SK-N-SH treated with all-trans-retinoic acid at 6 μM for 48 hours (cell line): ENCODE data around the gene SART1.

ENCODE experiments used
- ATAC-seq: fragments of 200-7000 bp; cut with Tn5 transposase; 3 replicates; pipeline ENCODE4 v1.9.1; 2020; ENCODE audit warnings: mild to moderate bottlenecking, moderate library complexity
- ARNTL ChIP-seq: fragments of 450-650 bp; formaldehyde crosslinking; IDR thresholded peaks from 2 replicates; pipeline ENCODE4 v1.5.0; 2020; ENCODE audit warnings: low read depth, mild to moderate bottlenecking, moderate library complexity, borderline replicate concordance
- BACH2 ChIP-seq: fragments of 250-450 bp; sonication (Bioruptor Pico); IDR thresholded peaks from 2 replicates; pipeline ENCODE4 v1.9.0; 2021; ENCODE audit warnings: mild to moderate bottlenecking, borderline replicate concordance
- CSDC2 ChIP-seq: fragments of 250-450 bp; sonication (Bioruptor Pico); IDR thresholded peaks from 2 replicates; pipeline ENCODE4 v1.5.0; 2020; ENCODE audit warnings: mild to moderate bottlenecking, moderate library complexity
- ESRRG ChIP-seq: fragments of 250-450 bp; sonication (Bioruptor Pico); IDR thresholded peaks from 2 replicates; pipeline ENCODE4 v1.6.1; 2021; ENCODE audit warnings: mild to moderate bottlenecking
- GLIS3 ChIP-seq: fragments of 250-450 bp; sonication (Bioruptor Pico); IDR thresholded peaks from 2 replicates; pipeline ENCODE4 v1.5.0; 2020; ENCODE audit warnings: mild to moderate bottlenecking, moderate library complexity
- ISL1 ChIP-seq: fragments of 250-450 bp; sonication (Bioruptor Pico); IDR thresholded peaks from 2 replicates; pipeline ENCODE4 v2.1.2; 2022; ENCODE audit warnings: mild to moderate bottlenecking, moderate library complexity
- PPARA ChIP-seq: fragments of 250-450 bp; sonication (Bioruptor Pico); IDR thresholded peaks from 2 replicates; pipeline ENCODE4 v1.5.0; 2020; ENCODE audit warnings: mild to moderate bottlenecking, borderline replicate concordance
- RARB ChIP-seq: fragments of 250-450 bp; sonication (Bioruptor Pico); IDR thresholded peaks from 2 replicates; pipeline ENCODE4 v1.8.0; 2021; ENCODE audit warnings: mild to moderate bottlenecking, moderate library complexity
- SNAI2 ChIP-seq: fragments of 250-450 bp; sonication (Bioruptor Pico); IDR thresholded peaks from 2 replicates; pipeline ENCODE4 v1.5.0; 2020; ENCODE audit warnings: mild to moderate bottlenecking, moderate library complexity
- TCF4 ChIP-seq: fragments of 250-450 bp; sonication (Bioruptor Pico); IDR thresholded peaks from 2 replicates; pipeline ENCODE4 v1.8.0; 2021; ENCODE audit warnings: mild to moderate bottlenecking, moderate library complexity, borderline replicate concordance
- TOX ChIP-seq: fragments of 250-450 bp; sonication (Bioruptor Pico); IDR thresholded peaks from 2 replicates; pipeline ENCODE4 v1.8.0; 2021; ENCODE audit warnings: mild to moderate bottlenecking, moderate library complexity, borderline replicate concordance
- ZC3H10 ChIP-seq: fragments of 250-450 bp; sonication (Bioruptor Pico); IDR thresholded peaks from 2 replicates; pipeline ENCODE4 v1.5.1; 2021; ENCODE audit warnings: mild to moderate bottlenecking, moderate library complexity
- ZFP3 ChIP-seq: fragments of 250-450 bp; sonication (Bioruptor Pico); IDR thresholded peaks from 2 replicates; pipeline ENCODE4 v1.5.0; 2020; ENCODE audit warnings: mild to moderate bottlenecking, moderate library complexity
- ZFP30 ChIP-seq: fragments of 450-650 bp; formaldehyde crosslinking; IDR thresholded peaks from 2 replicates; pipeline ENCODE4 v1.5.0; 2022; ENCODE audit warnings: mild to moderate bottlenecking, moderate library complexity
- ZNF565 ChIP-seq: fragments of 450-650 bp; formaldehyde crosslinking; conservative IDR thresholded peaks from 2 replicates; pipeline ENCODE4 v1.5.0; 2020; ENCODE audit warnings: low read depth, mild to moderate bottlenecking, moderate library complexity
- ZNF70 ChIP-seq: fragments of 450-650 bp; formaldehyde crosslinking; IDR thresholded peaks from 2 replicates; pipeline ENCODE4 v1.5.0; 2020; ENCODE audit warnings: mild to moderate bottlenecking, moderate library complexity
- ZNF8 ChIP-seq: fragments of 450-650 bp; formaldehyde crosslinking; IDR thresholded peaks from 2 replicates; pipeline ENCODE4 v1.5.0; 2020; ENCODE audit warnings: mild to moderate bottlenecking, moderate library complexity
- TF ChIP-seq, protein P1 (sequence below): fragments of 250-450 bp; sonication (Bioruptor Pico); IDR thresholded peaks from 2 replicates; pipeline ENCODE4 v1.5.1; 2021; ENCODE audit warnings: mild to moderate bottlenecking, moderate library complexity
- TF ChIP-seq, protein P2 (sequence below): fragments of 250-450 bp; sonication (Bioruptor Pico); IDR thresholded peaks from 2 replicates; pipeline ENCODE4 v1.5.1; 2020; ENCODE audit warnings: low read depth, mild to moderate bottlenecking, moderate library complexity
- TF ChIP-seq, protein P3 (sequence below): fragments of 250-450 bp; sonication (Bioruptor Pico); IDR thresholded peaks from 2 replicates; pipeline ENCODE4 v1.8.0; 2020; ENCODE audit warnings: mild to moderate bottlenecking, moderate library complexity, borderline replicate concordance
- TF ChIP-seq, protein P4 (sequence below): fragments of 250-450 bp; sonication (Bioruptor Pico); IDR thresholded peaks from 2 replicates; pipeline ENCODE4 v1.8.0; 2021; ENCODE audit warnings: low read depth, mild to moderate bottlenecking, moderate library complexity, borderline replicate concordance
- TF ChIP-seq, protein P5 (sequence below): fragments of 250-450 bp; sonication (Bioruptor Pico); IDR thresholded peaks from 2 replicates; pipeline ENCODE4 v1.5.0; 2020; ENCODE audit warnings: mild to moderate bottlenecking, moderate library complexity

The SART1 gene

DNA sequence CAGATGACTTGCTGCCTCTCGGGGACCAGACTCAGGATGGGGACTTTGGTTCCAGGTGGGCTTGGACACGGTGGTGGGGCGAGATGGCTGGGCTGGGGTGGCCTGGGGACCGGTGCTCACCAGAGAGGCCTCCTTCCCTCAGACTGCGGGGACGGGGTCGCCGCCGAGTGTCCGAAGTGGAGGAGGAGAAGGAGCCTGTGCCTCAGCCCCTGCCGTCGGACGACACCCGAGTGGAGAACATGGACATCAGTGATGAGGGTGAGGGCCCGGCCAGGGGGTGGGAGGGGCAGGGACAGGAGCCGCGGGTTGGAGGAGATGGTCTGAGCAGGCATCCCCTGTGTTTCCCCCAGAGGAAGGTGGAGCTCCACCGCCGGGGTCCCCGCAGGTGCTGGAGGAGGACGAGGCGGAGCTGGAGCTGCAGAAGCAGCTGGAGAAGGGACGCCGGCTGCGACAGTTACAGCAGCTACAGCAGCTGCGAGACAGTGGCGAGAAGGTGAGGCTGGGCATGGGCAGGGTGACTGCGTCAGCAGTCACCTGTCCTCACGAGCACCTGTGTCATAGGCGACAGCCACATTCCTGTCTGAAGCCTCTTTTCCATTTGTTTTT, 5.9 kb downstream of the SART1 start:
- no peak for ATAC-seq
- TF ChIP-seq CSDC2 (CRISPR knock-in tag): no peak
- no peak for TF ChIP-seq RARB
- TF ChIP-seq ARNTL (CRISPR knock-in tag): no peak
- no peak for TF ChIP-seq ZNF8 (CRISPR knock-in tag)
- no peak for TF ChIP-seq SNAI2 (CRISPR knock-in tag)
- no peak for TF ChIP-seq ZFP30 (CRISPR knock-in tag)
- no peak for TF ChIP-seq TOX
- no peak for TF ChIP-seq ZNF565 (CRISPR knock-in tag)

DNA sequence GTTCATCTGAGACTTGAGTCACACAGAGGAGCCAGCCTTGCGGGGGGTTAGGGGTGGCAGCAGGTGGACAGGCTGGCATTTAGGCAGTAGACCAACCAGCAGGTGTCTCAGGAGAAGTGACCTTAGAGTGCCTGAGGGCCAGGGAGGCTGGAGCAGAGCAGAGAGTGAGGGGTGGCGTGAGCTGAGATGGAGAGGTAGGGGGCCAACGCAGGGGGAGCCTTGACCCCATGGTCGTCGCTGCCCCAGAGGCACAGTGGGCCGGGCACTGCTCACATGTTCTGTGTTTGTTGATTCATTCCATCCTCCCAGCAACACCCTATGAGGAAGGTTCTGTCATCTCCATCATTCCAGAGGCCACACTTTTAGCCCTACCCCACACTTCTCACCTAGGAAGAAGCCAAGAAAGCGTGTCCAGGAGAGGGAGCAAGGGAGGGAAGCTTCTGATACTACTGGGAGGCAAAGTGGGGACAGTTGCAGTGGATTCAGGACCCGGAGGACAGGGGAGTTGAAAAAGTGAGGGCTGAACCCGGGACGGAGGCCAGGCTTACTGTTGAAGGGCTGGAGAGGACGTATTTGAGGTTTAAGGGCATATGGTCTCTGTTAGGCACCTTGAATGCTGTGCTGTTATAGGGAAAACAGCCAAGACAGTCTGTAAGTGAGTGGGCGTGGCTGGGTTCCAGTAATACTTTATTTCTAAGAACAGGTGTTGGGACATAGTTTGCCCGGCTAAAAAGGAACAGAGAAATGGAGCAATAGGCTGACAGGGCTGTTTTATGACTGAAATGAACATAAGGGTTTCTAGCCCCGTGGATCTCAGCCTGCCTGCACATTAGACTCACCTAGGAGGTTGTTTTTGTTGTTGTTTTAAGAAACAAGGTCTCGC, 7.3 kb downstream of the SART1 start:
- TF ChIP-seq ZNF70: no peak
- TF ChIP-seq BACH2 (CRISPR knock-in tag): no peak
- TF ChIP-seq, protein P1, sequence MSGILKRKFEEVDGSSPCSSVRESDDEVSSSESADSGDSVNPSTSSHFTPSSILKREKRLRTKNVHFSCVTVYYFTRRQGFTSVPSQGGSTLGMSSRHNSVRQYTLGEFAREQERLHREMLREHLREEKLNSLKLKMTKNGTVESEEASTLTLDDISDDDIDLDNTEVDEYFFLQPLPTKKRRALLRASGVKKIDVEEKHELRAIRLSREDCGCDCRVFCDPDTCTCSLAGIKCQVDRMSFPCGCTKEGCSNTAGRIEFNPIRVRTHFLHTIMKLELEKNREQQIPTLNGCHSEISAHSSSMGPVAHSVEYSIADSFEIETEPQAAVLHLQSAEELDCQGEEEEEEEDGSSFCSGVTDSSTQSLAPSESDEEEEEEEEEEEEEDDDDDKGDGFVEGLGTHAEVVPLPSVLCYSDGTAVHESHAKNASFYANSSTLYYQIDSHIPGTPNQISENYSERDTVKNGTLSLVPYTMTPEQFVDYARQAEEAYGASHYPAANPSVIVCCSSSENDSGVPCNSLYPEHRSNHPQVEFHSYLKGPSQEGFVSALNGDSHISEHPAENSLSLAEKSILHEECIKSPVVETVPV: no peak
- no peak for TF ChIP-seq ZNF565 (CRISPR knock-in tag)
- TF ChIP-seq, protein P2, sequence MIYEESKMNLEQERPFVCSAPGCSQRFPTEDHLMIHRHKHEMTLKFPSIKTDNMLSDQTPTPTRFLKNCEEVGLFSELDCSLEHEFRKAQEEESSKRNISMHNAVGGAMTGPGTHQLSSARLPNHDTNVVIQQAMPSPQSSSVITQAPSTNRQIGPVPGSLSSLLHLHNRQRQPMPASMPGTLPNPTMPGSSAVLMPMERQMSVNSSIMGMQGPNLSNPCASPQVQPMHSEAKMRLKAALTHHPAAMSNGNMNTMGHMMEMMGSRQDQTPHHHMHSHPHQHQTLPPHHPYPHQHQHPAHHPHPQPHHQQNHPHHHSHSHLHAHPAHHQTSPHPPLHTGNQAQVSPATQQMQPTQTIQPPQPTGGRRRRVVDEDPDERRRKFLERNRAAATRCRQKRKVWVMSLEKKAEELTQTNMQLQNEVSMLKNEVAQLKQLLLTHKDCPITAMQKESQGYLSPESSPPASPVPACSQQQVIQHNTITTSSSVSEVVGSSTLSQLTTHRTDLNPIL: no peak
- TF ChIP-seq, protein P3, sequence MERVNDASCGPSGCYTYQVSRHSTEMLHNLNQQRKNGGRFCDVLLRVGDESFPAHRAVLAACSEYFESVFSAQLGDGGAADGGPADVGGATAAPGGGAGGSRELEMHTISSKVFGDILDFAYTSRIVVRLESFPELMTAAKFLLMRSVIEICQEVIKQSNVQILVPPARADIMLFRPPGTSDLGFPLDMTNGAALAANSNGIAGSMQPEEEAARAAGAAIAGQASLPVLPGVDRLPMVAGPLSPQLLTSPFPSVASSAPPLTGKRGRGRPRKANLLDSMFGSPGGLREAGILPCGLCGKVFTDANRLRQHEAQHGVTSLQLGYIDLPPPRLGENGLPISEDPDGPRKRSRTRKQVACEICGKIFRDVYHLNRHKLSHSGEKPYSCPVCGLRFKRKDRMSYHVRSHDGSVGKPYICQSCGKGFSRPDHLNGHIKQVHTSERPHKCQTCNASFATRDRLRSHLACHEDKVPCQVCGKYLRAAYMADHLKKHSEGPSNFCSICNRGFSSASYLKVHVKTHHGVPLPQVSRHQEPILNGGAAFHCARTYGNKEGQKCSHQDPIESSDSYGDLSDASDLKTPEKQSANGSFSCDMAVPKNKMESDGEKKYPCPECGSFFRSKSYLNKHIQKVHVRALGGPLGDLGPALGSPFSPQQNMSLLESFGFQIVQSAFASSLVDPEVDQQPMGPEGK (CRISPR knock-in tag): no peak
- no peak for TF ChIP-seq ZFP3 (CRISPR knock-in tag)
- no peak for TF ChIP-seq ZC3H10 (CRISPR knock-in tag)
- TF ChIP-seq, protein P4, sequence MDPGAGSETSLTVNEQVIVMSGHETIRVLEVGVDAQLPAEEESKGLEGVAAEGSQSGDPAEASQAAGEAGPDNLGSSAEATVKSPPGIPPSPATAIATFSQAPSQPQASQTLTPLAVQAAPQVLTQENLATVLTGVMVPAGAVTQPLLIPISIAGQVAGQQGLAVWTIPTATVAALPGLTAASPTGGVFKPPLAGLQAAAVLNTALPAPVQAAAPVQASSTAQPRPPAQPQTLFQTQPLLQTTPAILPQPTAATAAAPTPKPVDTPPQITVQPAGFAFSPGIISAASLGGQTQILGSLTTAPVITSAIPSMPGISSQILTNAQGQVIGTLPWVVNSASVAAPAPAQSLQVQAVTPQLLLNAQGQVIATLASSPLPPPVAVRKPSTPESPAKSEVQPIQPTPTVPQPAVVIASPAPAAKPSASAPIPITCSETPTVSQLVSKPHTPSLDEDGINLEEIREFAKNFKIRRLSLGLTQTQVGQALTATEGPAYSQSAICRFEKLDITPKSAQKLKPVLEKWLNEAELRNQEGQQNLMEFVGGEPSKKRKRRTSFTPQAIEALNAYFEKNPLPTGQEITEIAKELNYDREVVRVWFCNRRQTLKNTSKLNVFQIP (CRISPR knock-in tag): no peak
- no peak for TF ChIP-seq ZNF8 (CRISPR knock-in tag)
- TF ChIP-seq PPARA (CRISPR knock-in tag): no peak
- no peak for TF ChIP-seq ISL1 (CRISPR knock-in tag)
- TF ChIP-seq SNAI2 (CRISPR knock-in tag): no peak
- no peak for TF ChIP-seq GLIS3 (CRISPR knock-in tag)
- TF ChIP-seq, protein P5, sequence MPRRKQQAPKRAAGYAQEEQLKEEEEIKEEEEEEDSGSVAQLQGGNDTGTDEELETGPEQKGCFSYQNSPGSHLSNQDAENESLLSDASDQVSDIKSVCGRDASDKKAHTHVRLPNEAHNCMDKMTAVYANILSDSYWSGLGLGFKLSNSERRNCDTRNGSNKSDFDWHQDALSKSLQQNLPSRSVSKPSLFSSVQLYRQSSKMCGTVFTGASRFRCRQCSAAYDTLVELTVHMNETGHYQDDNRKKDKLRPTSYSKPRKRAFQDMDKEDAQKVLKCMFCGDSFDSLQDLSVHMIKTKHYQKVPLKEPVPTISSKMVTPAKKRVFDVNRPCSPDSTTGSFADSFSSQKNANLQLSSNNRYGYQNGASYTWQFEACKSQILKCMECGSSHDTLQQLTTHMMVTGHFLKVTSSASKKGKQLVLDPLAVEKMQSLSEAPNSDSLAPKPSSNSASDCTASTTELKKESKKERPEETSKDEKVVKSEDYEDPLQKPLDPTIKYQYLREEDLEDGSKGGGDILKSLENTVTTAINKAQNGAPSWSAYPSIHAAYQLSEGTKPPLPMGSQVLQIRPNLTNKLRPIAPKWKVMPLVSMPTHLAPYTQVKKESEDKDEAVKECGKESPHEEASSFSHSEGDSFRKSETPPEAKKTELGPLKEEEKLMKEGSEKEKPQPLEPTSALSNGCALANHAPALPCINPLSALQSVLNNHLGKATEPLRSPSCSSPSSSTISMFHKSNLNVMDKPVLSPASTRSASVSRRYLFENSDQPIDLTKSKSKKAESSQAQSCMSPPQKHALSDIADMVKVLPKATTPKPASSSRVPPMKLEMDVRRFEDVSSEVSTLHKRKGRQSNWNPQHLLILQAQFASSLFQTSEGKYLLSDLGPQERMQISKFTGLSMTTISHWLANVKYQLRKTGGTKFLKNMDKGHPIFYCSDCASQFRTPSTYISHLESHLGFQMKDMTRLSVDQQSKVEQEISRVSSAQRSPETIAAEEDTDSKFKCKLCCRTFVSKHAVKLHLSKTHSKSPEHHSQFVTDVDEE (CRISPR knock-in tag): no peak
- TF ChIP-seq ESRRG (CRISPR knock-in tag): no peak
- no peak for TF ChIP-seq TCF4
- no peak for TF ChIP-seq TOX
- ATAC-seq: no peak
